H1 (cell line): ENCODE results near the gene CYP1B1. TPM values are rescaled to one million over a fixed set of nuclear protein-coding genes. Genes with fewer than 3 reads are reported as not detected.
"Not testable (repeated sequence)": the region's sequence is repeated elsewhere in the genome, so short reads cannot be mapped to it uniquely, and the experiment has no call there.

Source experiments
- CTCF ChIA-PET: fragments of 300-600 bp; sonication (Branson Sonifier 250); formaldehyde crosslinking; loops from one replicate; lab custom pipeline; 2021; ENCODE audit not compliant: partially characterized antibody; lab: Charles Lee
- POLR2A ChIA-PET: fragments of 300-600 bp; sonication (Branson Sonifier 250); formaldehyde crosslinking; loops from one replicate; lab custom pipeline; 2021; ENCODE audit warnings: inconsistent platforms; ENCODE audit not compliant: partially characterized antibody; lab: Charles Lee
- DNase-seq, 2 experiments: peaks; one replicate each; pipeline versions ENCODE4 v3.0.0 to v3.0.0-alpha.2; 2010 to 2022; ENCODE audit warnings: low spot score in 2 of 2, low read depth in 1 of 2, mixed read lengths in 1 of 2
- FAIRE-seq: peaks from 2 replicates; lab custom pipeline; 2011; peaks lifted over from hg19 to GRCh38; lab: Jason Lieb, UNC
- H2AFZ ChIP-seq: 2 replicates; pipeline ENCODE4 v1.8.1; 2012; ENCODE audit warnings: low read length, inconsistent platforms
- H2AK5ac ChIP-seq: 2 replicates; pipeline ENCODE4 v1.6.1; 2013; ENCODE audit warnings: low read depth, low read length
- H2BK120ac ChIP-seq: replicated peaks from 2 replicates; pipeline ENCODE3; 2013; ENCODE audit warnings: low read depth, low read length, inconsistent platforms
- H2BK12ac ChIP-seq: 2 replicates; pipeline ENCODE4 v1.6.1; 2013; ENCODE audit warnings: low read depth, low read length
- H2BK15ac ChIP-seq: 2 replicates; pipeline ENCODE4 v1.6.1; 2013; ENCODE audit warnings: low read length
- H2BK20ac ChIP-seq: 2 replicates; pipeline ENCODE4 v1.6.1; 2013; ENCODE audit warnings: low read length
- H2BK5ac ChIP-seq: 2 replicates; pipeline ENCODE4 v1.6.1; 2013; ENCODE audit warnings: low read depth, low read length
- H3K14ac ChIP-seq: 2 replicates; pipeline ENCODE4 v1.6.1; 2013; ENCODE audit warnings: inconsistent platforms; ENCODE audit not compliant: insufficient read length
- H3K18ac ChIP-seq: 2 replicates; pipeline ENCODE4 v1.6.1; 2013; ENCODE audit warnings: low read length; ENCODE audit errors: extremely low read depth
- H3K23ac ChIP-seq: 2 replicates; pipeline ENCODE4 v1.6.1; 2013; ENCODE audit warnings: inconsistent platforms; ENCODE audit not compliant: insufficient read length
- H3K23me2 ChIP-seq: 2 replicates; pipeline ENCODE4 v1.6.1; 2013; ENCODE audit warnings: low read depth, low read length
- H3K27ac ChIP-seq: 2 replicates; pipeline ENCODE4 v1.6.1; 2011; ENCODE audit warnings: low read depth, low read length, inconsistent platforms
- H3K27me3 ChIP-seq, 4 experiments: replicated peaks in 1 of 4; 1 replicate in 1 of 4; 2 replicates in 3 of 4; pipeline versions ENCODE4 v1.6.1 to v1.8.1; 2011 to 2013; ENCODE audit warnings: low read length in 3 of 4, mild to moderate bottlenecking in 3 of 4, inconsistent platforms in 2 of 4, mixed read lengths in 2 of 4, moderate library complexity in 1 of 4; ENCODE audit not compliant: control insufficient read depth in 3 of 4, insufficient read depth in 3 of 4; ENCODE audit errors: extremely low read depth in 1 of 4
- H3K36me3 ChIP-seq, 4 experiments: 2 replicates each; pipeline versions ENCODE4 v1.6.1 to v1.8.1; 2011 to 2013; ENCODE audit warnings: mild to moderate bottlenecking in 4 of 4, low read length in 3 of 4, moderate library complexity in 2 of 4, control low read depth in 1 of 4, inconsistent platforms in 1 of 4; ENCODE audit not compliant: insufficient read depth in 4 of 4, control insufficient read depth in 2 of 4
- H3K4ac ChIP-seq: replicated peaks from 2 replicates; pipeline ENCODE3; 2013; ENCODE audit warnings: low read length, low read depth, mixed read lengths, inconsistent platforms; ENCODE audit not compliant: insufficient read length
- H3K4me1 ChIP-seq, 4 experiments: replicated peaks in 1 of 4; 1 replicate in 1 of 4; 2 replicates in 3 of 4; pipeline versions ENCODE4 v1.6.1 to v1.8.1; 2011 to 2013; ENCODE audit warnings: low read length in 3 of 4, inconsistent platforms in 2 of 4, mixed read lengths in 1 of 4; ENCODE audit not compliant: insufficient read depth in 4 of 4, control insufficient read depth in 3 of 4
- H3K4me2 ChIP-seq, 2 experiments: 2 replicates each; pipeline versions ENCODE4 v1.6.1 to v1.8.1; 2011 to 2013; ENCODE audit warnings: low read depth in 2 of 2, low read length in 2 of 2, control low read depth in 1 of 2, inconsistent platforms in 1 of 2, mild to moderate bottlenecking in 1 of 2; ENCODE audit not compliant: insufficient read depth in 1 of 2
- H3K4me3 ChIP-seq, 4 experiments: fragments of 200-600, 300-600 bp in 1 of 4; sonication (generic), shearing (Covaris generic), sonication (Bioruptor Twin) in 1 of 4; 2 replicates each; pipeline versions ENCODE4 v1.5.1 to v1.8.1; 2011 to 2016; ENCODE audit warnings: low read length in 4 of 4, low read depth in 3 of 4, control low read depth in 2 of 4, inconsistent platforms in 2 of 4, mild to moderate bottlenecking in 2 of 4, mixed read lengths in 1 of 4, moderate library complexity in 1 of 4; ENCODE audit not compliant: insufficient read depth in 2 of 4; ENCODE audit errors: extremely low read depth in 1 of 4
- H3K56ac ChIP-seq: replicated peaks from 2 replicates; pipeline ENCODE3; 2013; ENCODE audit warnings: low read depth, mild to moderate bottlenecking, mixed read lengths, low read length, inconsistent platforms; ENCODE audit not compliant: insufficient read length
- H3K79me1 ChIP-seq: 2 replicates; pipeline ENCODE4 v1.6.1; 2013; ENCODE audit warnings: low read depth, low read length, control low read depth
- H3K79me2 ChIP-seq, 2 experiments: 2 replicates each; pipeline versions ENCODE4 v1.6.1 to v1.8.1; 2012 to 2013; ENCODE audit warnings: low read length in 2 of 2, mild to moderate bottlenecking in 2 of 2, inconsistent platforms in 1 of 2; ENCODE audit not compliant: insufficient read depth in 2 of 2, control insufficient read depth in 1 of 2
- H3K9ac ChIP-seq, 4 experiments: replicated peaks in 1 of 4; 1 replicate in 1 of 4; 2 replicates in 3 of 4; pipeline versions ENCODE4 v1.6.1 to v1.8.1; 2011 to 2013; ENCODE audit warnings: low read depth in 3 of 4, low read length in 3 of 4, control low read depth in 2 of 4, mild to moderate bottlenecking in 2 of 4, moderate library complexity in 2 of 4, inconsistent platforms in 1 of 4; ENCODE audit errors: extremely low read depth in 1 of 4
- H3K9me3 ChIP-seq, 2 experiments: 2 replicates each; pipeline versions ENCODE4 v1.6.1 to v1.8.1; 2012 to 2013; ENCODE audit warnings: mild to moderate bottlenecking in 2 of 2, moderate library complexity in 2 of 2, control low read depth in 1 of 2, inconsistent platforms in 1 of 2, low read depth in 1 of 2, low read length in 1 of 2, mixed read lengths in 1 of 2; ENCODE audit not compliant: insufficient read depth in 2 of 2
- H4K20me1 ChIP-seq, 2 experiments: replicated peaks in 1 of 2; 2 replicates each; pipeline versions ENCODE3 to v1.8.1; 2011 to 2013; ENCODE audit warnings: inconsistent platforms in 2 of 2, low read length in 2 of 2, mild to moderate bottlenecking in 1 of 2; ENCODE audit not compliant: insufficient read depth in 2 of 2, control insufficient read depth in 1 of 2
- H4K5ac ChIP-seq: 2 replicates; pipeline ENCODE4 v1.6.1; 2013; ENCODE audit warnings: low read length, low read depth, mixed read lengths, inconsistent platforms; ENCODE audit not compliant: insufficient read length
- H4K8ac ChIP-seq: 2 replicates; pipeline ENCODE4 v1.8.0; 2013; ENCODE audit warnings: mild to moderate bottlenecking, moderate library complexity, low read length, inconsistent platforms; ENCODE audit not compliant: insufficient read depth; ENCODE audit errors: extremely low read depth
- H4K91ac ChIP-seq: replicated peaks from 2 replicates; pipeline ENCODE3; 2013; ENCODE audit warnings: low read length, mixed read lengths, inconsistent platforms; ENCODE audit not compliant: insufficient read length
- WGBS, 2 experiments: shearing (Covaris generic) in 1 of 2; methylation state at CpG; one replicate each; pipeline versions ENCODE4 v1.1.6 to v1.1.7; 2013 to 2015; ENCODE audit warnings: low lambda C conversion rate in 2 of 2, mixed read lengths in 2 of 2, inconsistent platforms in 1 of 2, low coverage in 1 of 2, missing lambda C conversion rate in 1 of 2; ENCODE audit not compliant: insufficient replicate concordance in 2 of 2, insufficient coverage in 1 of 2, insufficient read length in 1 of 2; ENCODE audit errors: extremely low coverage in 1 of 2, missing lambda C conversion rate in 1 of 2; 5-methylcytosine and 5-hydroxymethylcytosine counted together
- polyA plus RNA-seq, 7 experiments: library from polyadenylated mRNA; depleted of rRNA in 3 of 7; stranded (reverse) in 5 of 7; unstranded in 2 of 7; fragments of >200 nt in 5 of 7; fragments of 200-250 nt in 2 of 7; gene quantifications; 1 replicate in 5 of 7; 2 replicates in 1 of 7; 4 replicates in 1 of 7; pipeline versions ENCODE4 v1.2.1 to v1.2.3, GENCODE V29; 2011 to 2013; ENCODE audit warnings: missing spikeins in 2 of 7, mixed read lengths in 2 of 7
- total RNA-seq: library from RNA; stranded (reverse); fragmentation: NEBNext Ultra II Directional; extraction: Animal tissue kit (Norgen Biotek cat#: 25700); gene quantifications from 2 replicates; pipeline ENCODE4 v1.2.1, GENCODE V29; 2021

The CYP1B1 gene
- total and polyA plus RNA-seq, 2 of the 8 experiments (the other 6 are each of a cell fraction or from before 2014, with no cell fraction given), result 1.3 to 5.7 TPM

GRCh38 chr2:38084556-38084955 is 8.6 kb upstream of the CYP1B1 start:
- H3K23ac ChIP-seq, H3K4me3 ChIP-seq, H3K79me2 ChIP-seq, H3K23me2 ChIP-seq, H2BK12ac ChIP-seq, H2BK20ac ChIP-seq, H2AFZ ChIP-seq, H2BK5ac ChIP-seq, H3K9me3 ChIP-seq, H3K4me1 ChIP-seq, H3K4ac ChIP-seq, H2BK15ac ChIP-seq, H3K9ac ChIP-seq, H3K36me3 ChIP-seq, H3K27ac ChIP-seq, H4K5ac ChIP-seq, H4K20me1 ChIP-seq, FAIRE-seq, H4K8ac ChIP-seq, H3K14ac ChIP-seq, H3K18ac ChIP-seq, POLR2A ChIA-PET, H3K79me1 ChIP-seq, H3K56ac ChIP-seq, H2AK5ac ChIP-seq, H4K91ac ChIP-seq, H3K27me3 ChIP-seq, CTCF ChIA-PET, H2BK120ac ChIP-seq: not testable (repeated sequence)
- 73% methylated on average over 8 of the region's 8 CpGs; no CpG with 5 or more reads in 1 of the 2 experiments for WGBS, 2 experiments
- DNase-seq, result peak in 1 of 2 experiments; percentile 43
- H3K4me2 ChIP-seq, result peak overlapping the region in 1 of 2 experiments; percentile 13; a peak in 2 of 4 replicates

DNA sequence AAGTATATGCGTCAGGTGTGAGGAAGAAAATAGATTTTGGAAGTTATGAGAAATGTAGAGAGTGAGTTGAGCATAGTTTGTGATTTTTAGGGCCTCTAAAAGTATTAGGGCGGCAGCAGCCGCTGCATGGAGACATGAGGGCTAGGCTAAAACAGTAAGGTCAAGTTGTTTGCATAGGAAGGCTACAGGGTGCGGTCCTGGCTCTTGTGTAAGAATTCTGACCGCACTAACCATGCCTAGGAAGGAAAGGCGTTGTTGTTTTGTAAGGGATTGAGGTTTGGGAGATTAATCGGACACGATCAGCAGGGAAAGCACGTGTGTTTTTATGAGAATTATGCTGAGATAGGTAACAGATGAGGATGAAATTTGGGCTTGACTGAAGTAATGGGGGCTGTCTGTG is 6.8 kb upstream of the CYP1B1 start:
- H3K23me2 ChIP-seq, H4K20me1 ChIP-seq, H3K4me3 ChIP-seq, H2BK120ac ChIP-seq, H3K56ac ChIP-seq, H3K79me1 ChIP-seq, H3K9me3 ChIP-seq, H3K27ac ChIP-seq, H2BK15ac ChIP-seq, DNase-seq, H2BK12ac ChIP-seq, H2BK20ac ChIP-seq, H3K36me3 ChIP-seq, H3K4ac ChIP-seq, H3K23ac ChIP-seq, CTCF ChIA-PET, H4K8ac ChIP-seq, H3K27me3 ChIP-seq, H3K14ac ChIP-seq, FAIRE-seq, H2AK5ac ChIP-seq, POLR2A ChIA-PET, H3K4me2 ChIP-seq, H2AFZ ChIP-seq, H4K91ac ChIP-seq, H3K18ac ChIP-seq, H2BK5ac ChIP-seq, H4K5ac ChIP-seq, H3K79me2 ChIP-seq, H3K9ac ChIP-seq: not testable (repeated sequence)
- WGBS, 2 experiments, result 89% methylated on average over 7 of the region's 9 CpGs; no CpG with 5 or more reads in 1 of the 2 experiments
- H3K4me1 ChIP-seq, result peaks cover 5 to 15% (median 13%) of the 10 kb centered on the region in 4 experiments; a peak in 6 of 7 replicates
